SU-DHL-6 (cell line): ENCODE results near the gene C11orf54.

Experiments used
- CTCF ChIP-seq: fragments of 200-600 bp; sonication (generic); IDR thresholded peaks from one replicate; pipeline ENCODE4 v1.5.1; 2017; ENCODE audit warnings: antibody characterized with exemption, mild to moderate bottlenecking, low read length, moderate library complexity; ENCODE audit not compliant: insufficient read depth, poor library complexity, severe bottlenecking
- EZH2phosphoT487 ChIP-seq: fragments of 200-600 bp; sonication (generic), shearing (Covaris generic); conservative IDR thresholded peaks from 2 replicates; pipeline ENCODE4 v1.6.1; 2018; ENCODE audit warnings: mild to moderate bottlenecking, antibody characterized with exemption, low read length, moderate library complexity, mixed read lengths

- TF ChIP-seq CTCF (no peak), EZH2phosphoT487 (no peak)
Measured at GRCh38 chr11:93741882-93742226, 382 bp downstream of the C11orf54 start.
